H9 (cell line): ENCODE results near the gene PMS1. TPM values are rescaled to one million over a fixed set of nuclear protein-coding genes. Genes with fewer than 3 reads are reported as not detected.

Experiments used
- DNase-seq: peaks from one replicate; pipeline ENCODE4 v3.0.0-alpha.2; 2017
- H2AFZ ChIP-seq: one replicate; pipeline ENCODE4 v1.6.1; 2013; ENCODE audit warnings: mild to moderate bottlenecking, low read length, control low read depth, moderate library complexity
- H2AK5ac ChIP-seq: 2 replicates; pipeline ENCODE4 v1.6.1; 2013; ENCODE audit warnings: low read length, control low read depth, mixed read lengths; ENCODE audit not compliant: insufficient read length
- H2BK120ac ChIP-seq: one replicate; pipeline ENCODE4 v1.6.1; 2013; ENCODE audit warnings: low read depth, mild to moderate bottlenecking, low read length, control low read depth, inconsistent platforms; ENCODE audit not compliant: poor library complexity, severe bottlenecking
- H2BK12ac ChIP-seq: 2 replicates; pipeline ENCODE4 v1.6.1; 2013; ENCODE audit warnings: low read length, control low read depth, mixed read lengths, low read depth; ENCODE audit not compliant: insufficient read length
- H2BK15ac ChIP-seq: 2 replicates; pipeline ENCODE4 v1.6.1; 2013; ENCODE audit warnings: low read depth, low read length, control low read depth
- H2BK20ac ChIP-seq: one replicate; pipeline ENCODE4 v1.6.1; 2013; ENCODE audit warnings: low read depth, mild to moderate bottlenecking, low read length, control low read depth, inconsistent platforms; ENCODE audit not compliant: poor library complexity, severe bottlenecking
- H2BK5ac ChIP-seq: 2 replicates; pipeline ENCODE4 v1.6.1; 2013; ENCODE audit warnings: low read length, control low read depth, mixed read lengths; ENCODE audit not compliant: insufficient read length
- H3K14ac ChIP-seq: 2 replicates; pipeline ENCODE4 v1.6.1; 2013; ENCODE audit warnings: low read length, control low read depth; ENCODE audit not compliant: insufficient read depth
- H3K18ac ChIP-seq: 2 replicates; pipeline ENCODE4 v1.6.1; 2013; ENCODE audit warnings: low read depth, mild to moderate bottlenecking, mixed read lengths, low read length, control low read depth; ENCODE audit not compliant: insufficient read length
- H3K23ac ChIP-seq: 2 replicates; pipeline ENCODE4 v1.6.1; 2013; ENCODE audit warnings: low read length, control low read depth, mixed read lengths, low read depth; ENCODE audit not compliant: insufficient read length
- H3K23me2 ChIP-seq: 2 replicates; pipeline ENCODE4 v1.6.1; 2013; ENCODE audit warnings: low read depth, mild to moderate bottlenecking, mixed read lengths, low read length, control low read depth; ENCODE audit not compliant: insufficient read length, poor library complexity, severe bottlenecking
- H3K27ac ChIP-seq: 2 replicates; pipeline ENCODE4 v1.5.1; 2013; ENCODE audit warnings: low read length, control low read depth, mixed read lengths, low read depth; ENCODE audit not compliant: insufficient read length
- H3K27me3 ChIP-seq: 2 replicates; pipeline ENCODE4 v1.6.1; 2013; ENCODE audit warnings: low read length, control low read depth, inconsistent platforms; ENCODE audit not compliant: insufficient read depth
- H3K4ac ChIP-seq: 2 replicates; pipeline ENCODE4 v1.6.1; 2013; ENCODE audit warnings: low read depth, mild to moderate bottlenecking, control low read depth, inconsistent platforms, low read length, moderate library complexity
- H3K4me1 ChIP-seq: 2 replicates; pipeline ENCODE4 v1.6.1; 2013; ENCODE audit warnings: low read length, control low read depth, inconsistent platforms; ENCODE audit not compliant: insufficient read depth
- H3K4me2 ChIP-seq: 2 replicates; pipeline ENCODE4 v1.6.1; 2013; ENCODE audit warnings: low read length, control low read depth, mixed read lengths; ENCODE audit not compliant: insufficient read length, insufficient read depth
- H3K56ac ChIP-seq: 2 replicates; pipeline ENCODE4 v1.6.1; 2013; ENCODE audit warnings: low read depth, mild to moderate bottlenecking, mixed read lengths, low read length, control low read depth; ENCODE audit not compliant: insufficient read length
- H3K79me1 ChIP-seq: 2 replicates; pipeline ENCODE4 v1.6.1; 2013; ENCODE audit warnings: low read depth, mild to moderate bottlenecking, moderate library complexity, low read length, control low read depth, inconsistent platforms; ENCODE audit not compliant: insufficient read depth, poor library complexity, severe bottlenecking
- H3K79me2 ChIP-seq: 2 replicates; pipeline ENCODE4 v1.6.1; 2013; ENCODE audit warnings: low read length, control low read depth, inconsistent platforms; ENCODE audit not compliant: insufficient read depth
- H3K9ac ChIP-seq: 2 replicates; pipeline ENCODE4 v1.6.1; 2013; ENCODE audit warnings: low read length, control low read depth, mixed read lengths; ENCODE audit not compliant: insufficient read length; ENCODE audit errors: extremely low read depth
- H3K9me3 ChIP-seq: one replicate; pipeline ENCODE4 v1.6.1; 2013; ENCODE audit warnings: low read depth, low read length, inconsistent platforms; ENCODE audit not compliant: control insufficient read depth
- H3T11ph ChIP-seq: one replicate; pipeline ENCODE4 v1.6.1; 2013; ENCODE audit warnings: mild to moderate bottlenecking, low read length, control low read depth, inconsistent platforms
- H4K20me1 ChIP-seq: one replicate; pipeline ENCODE4 v1.6.1; 2013; ENCODE audit not compliant: control insufficient read depth, insufficient read length, insufficient read depth
- H4K5ac ChIP-seq: 2 replicates; pipeline ENCODE4 v1.6.1; 2013; ENCODE audit warnings: low read depth, mild to moderate bottlenecking, mixed read lengths, low read length, control low read depth; ENCODE audit not compliant: insufficient read length
- H4K8ac ChIP-seq: replicated peaks from 2 replicates; pipeline ENCODE4 v1.6.1; 2013; ENCODE audit warnings: low read length, control low read depth, mixed read lengths, low read depth; ENCODE audit not compliant: insufficient read length
- H4K91ac ChIP-seq: 2 replicates; pipeline ENCODE4 v1.6.1; 2013; ENCODE audit warnings: low read depth, mild to moderate bottlenecking, moderate library complexity, mixed read lengths, low read length, control low read depth; ENCODE audit not compliant: insufficient read length
- H3K27ac Mint-ChIP-seq, 3 experiments: 2 replicates in 2 of 3; 3 replicates in 1 of 3; pipeline ENCODE4 v1.8.0; 2020 to 2021; ENCODE audit warnings: mixed read lengths in 3 of 3, mild to moderate bottlenecking in 1 of 3, moderate library complexity in 1 of 3
- H3K27me3 Mint-ChIP-seq: 2 replicates; pipeline ENCODE4 v1.8.0; 2021; ENCODE audit warnings: low read depth, mild to moderate bottlenecking, moderate library complexity, mixed read lengths
- H3K36me3 Mint-ChIP-seq, 3 experiments: 2 replicates in 2 of 3; 3 replicates in 1 of 3; pipeline ENCODE4 v1.8.0; 2020 to 2021; ENCODE audit warnings: low read depth in 3 of 3, mixed read lengths in 3 of 3; ENCODE audit not compliant: insufficient read depth in 1 of 3
- H3K4me1 Mint-ChIP-seq, 2 experiments: 2 replicates each; pipeline ENCODE4 v1.8.0; 2020; ENCODE audit warnings: mixed read lengths in 2 of 2
- H3K4me3 Mint-ChIP-seq, 2 experiments: 2 replicates in 1 of 2; 3 replicates in 1 of 2; pipeline ENCODE4 v1.8.0; 2020 to 2021; ENCODE audit warnings: mild to moderate bottlenecking in 2 of 2, mixed read lengths in 2 of 2, moderate library complexity in 1 of 2
- H3K9me3 Mint-ChIP-seq, 2 experiments: 2 replicates in 1 of 2; 3 replicates in 1 of 2; pipeline ENCODE4 v1.8.0; 2020; ENCODE audit warnings: mild to moderate bottlenecking in 2 of 2, mixed read lengths in 2 of 2, moderate library complexity in 1 of 2
- WGBS: extraction: QIAGEN DNeasy Blood & Tissue Kit; methylation state at CpG from one replicate; pipeline ENCODE4 v1.1.7; 2013; ENCODE audit warnings: missing lambda C conversion rate, low lambda C conversion rate, mixed read lengths; ENCODE audit not compliant: insufficient read length; ENCODE audit errors: extremely low coverage; 5-methylcytosine and 5-hydroxymethylcytosine counted together
- total RNA-seq: library from RNA; stranded (reverse); gene quantifications from 2 replicates; pipeline ENCODE4 v1.2.1, GENCODE V29; 2021
- TF ChIP-seq, protein P1 (sequence below): fragments of 200-600 bp; sonication (generic); conservative IDR thresholded peaks from 3 replicates; pipeline ENCODE4 v1.8.0; 2021; ENCODE audit warnings: antibody characterized with exemption, mild to moderate bottlenecking

The PMS1 gene
- total RNA-seq, 1 experiment from 2014 or later = 47.2 TPM

DNA sequence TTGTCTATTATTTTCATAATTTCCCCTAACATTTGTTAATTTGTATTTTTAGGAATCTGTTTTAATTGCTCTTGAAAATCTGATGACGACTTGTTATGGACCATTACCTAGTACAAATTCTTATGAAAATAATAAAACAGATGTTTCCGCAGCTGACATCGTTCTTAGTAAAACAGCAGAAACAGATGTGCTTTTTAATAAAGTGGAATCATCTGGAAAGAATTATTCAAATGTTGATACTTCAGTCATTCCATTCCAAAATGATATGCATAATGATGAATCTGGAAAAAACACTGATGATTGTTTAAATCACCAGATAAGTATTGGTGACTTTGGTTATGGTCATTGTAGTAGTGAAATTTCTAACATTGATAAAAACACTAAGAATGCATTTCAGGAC lies 69.9 kb downstream of the PMS1 start:
- Histone ChIP-seq H2BK5ac (no peak overlapping the region), H4K91ac (no peak overlapping the region), H3T11ph (no peak overlapping the region), H4K8ac (no peak overlapping the region), H3K23ac (no peak overlapping the region), H3K18ac (no peak overlapping the region), H3K4me2 (no peak overlapping the region), H2BK12ac (no peak overlapping the region), H4K20me1 (no peaks in the 10 kb centered on the region), H2BK120ac (no peak overlapping the region), H3K79me2 (no peaks in the 10 kb centered on the region), H3K14ac (no peak overlapping the region), H3K9me3 (no peaks in the 10 kb centered on the region), H4K5ac (no peak overlapping the region), H3K27me3 (no peaks in the 10 kb centered on the region), H2AFZ (no peak overlapping the region), H3K23me2 (no peaks in the 10 kb centered on the region), H3K9ac (no peak overlapping the region), H2BK15ac (no peak overlapping the region), H3K4ac (no peak overlapping the region), H2BK20ac (no peak overlapping the region), H3K79me1 (no peaks in the 10 kb centered on the region), H3K56ac (no peak overlapping the region), H3K4me1 (no peaks in the 10 kb centered on the region; the same call in 1 of the 2 replicates), H3K27ac (no peak overlapping the region), H2AK5ac (no peak overlapping the region)
- WGBS = no CpG with 5 or more reads among the region's 3 CpGs
- TF ChIP-seq, protein P1, sequence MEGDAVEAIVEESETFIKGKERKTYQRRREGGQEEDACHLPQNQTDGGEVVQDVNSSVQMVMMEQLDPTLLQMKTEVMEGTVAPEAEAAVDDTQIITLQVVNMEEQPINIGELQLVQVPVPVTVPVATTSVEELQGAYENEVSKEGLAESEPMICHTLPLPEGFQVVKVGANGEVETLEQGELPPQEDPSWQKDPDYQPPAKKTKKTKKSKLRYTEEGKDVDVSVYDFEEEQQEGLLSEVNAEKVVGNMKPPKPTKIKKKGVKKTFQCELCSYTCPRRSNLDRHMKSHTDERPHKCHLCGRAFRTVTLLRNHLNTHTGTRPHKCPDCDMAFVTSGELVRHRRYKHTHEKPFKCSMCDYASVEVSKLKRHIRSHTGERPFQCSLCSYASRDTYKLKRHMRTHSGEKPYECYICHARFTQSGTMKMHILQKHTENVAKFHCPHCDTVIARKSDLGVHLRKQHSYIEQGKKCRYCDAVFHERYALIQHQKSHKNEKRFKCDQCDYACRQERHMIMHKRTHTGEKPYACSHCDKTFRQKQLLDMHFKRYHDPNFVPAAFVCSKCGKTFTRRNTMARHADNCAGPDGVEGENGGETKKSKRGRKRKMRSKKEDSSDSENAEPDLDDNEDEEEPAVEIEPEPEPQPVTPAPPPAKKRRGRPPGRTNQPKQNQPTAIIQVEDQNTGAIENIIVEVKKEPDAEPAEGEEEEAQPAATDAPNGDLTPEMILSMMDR = no peak
- DNase-seq = no peak
- no peak overlapping the region for H3K4me3 Mint-ChIP-seq
- H3K4me1 Mint-ChIP-seq = peaks cover 23 to 42% of the 10 kb centered on the region in 2 experiments
- H3K9me3 Mint-ChIP-seq = no peaks in the 10 kb centered on the region
- no peaks in the 10 kb centered on the region for H3K27me3 Mint-ChIP-seq
- peaks cover 7 to 16% (median 14%) of the 10 kb centered on the region in 3 experiments; a peak in 6 of 7 replicates for H3K36me3 Mint-ChIP-seq
- no peak overlapping the region for H3K27ac Mint-ChIP-seq
